ENCODE data around the gene IRAK1BP1.

The IRAK1BP1 gene

GRCh38 chr6:78909391-78909790 lies 42.0 kb downstream of the IRAK1BP1 start:
- H4K20me1 ChIP-seq (ENCODE audit: insufficient read depth), result no peaks in the 10 kb centered on the region
- H2AFZ ChIP-seq (ENCODE audit: low read depth), result no peak overlapping the region
- no peaks in the 10 kb centered on the region for H3K4me1 ChIP-seq (ENCODE audit: low read depth, poor library complexity, severe bottlenecking)
- no peak overlapping the region for H3K27ac ChIP-seq
- H3K36me3 ChIP-seq (ENCODE audit: insufficient read depth), result no peaks in the 10 kb centered on the region
- H3K4me2 ChIP-seq, result no peak overlapping the region
- H3K79me2 ChIP-seq (ENCODE audit: insufficient read depth, low read depth), result no peaks in the 10 kb centered on the region
- no peak for TF ChIP-seq CTCF (conservative IDR thresholded peaks at IDR 0.05; ENCODE audit: low read depth, low read length)
- H3K27me3 ChIP-seq (ENCODE audit: insufficient read depth, low read depth), result no peaks in the 10 kb centered on the region
- H3K9ac ChIP-seq, result no peak overlapping the region
- no peak overlapping the region for H3K4me3 ChIP-seq (IDR thresholded peaks at IDR 0.05; ENCODE audit: insufficient read depth, low read depth, low read length)

- TF ChIP-seq CTCF (conservative IDR thresholded peaks at IDR 0.05; ENCODE audit: low read depth, low read length), result no peak
- Histone ChIP-seq H3K27me3 (ENCODE audit: insufficient read depth, low read depth) (no peaks in the 10 kb centered on the region), H3K27ac (no peak overlapping the region), H3K79me2 (ENCODE audit: insufficient read depth, low read depth) (no peaks in the 10 kb centered on the region), H3K4me3 (IDR thresholded peaks at IDR 0.05; ENCODE audit: insufficient read depth, low read depth, low read length) (no peak overlapping the region), H4K20me1 (ENCODE audit: insufficient read depth) (no peaks in the 10 kb centered on the region), H3K4me2 (no peak overlapping the region), H3K4me1 (ENCODE audit: low read depth, poor library complexity, severe bottlenecking) (no peaks in the 10 kb centered on the region), H3K36me3 (ENCODE audit: insufficient read depth) (no peaks in the 10 kb centered on the region), H3K9ac (no peak overlapping the region), H2AFZ (ENCODE audit: low read depth) (no peak overlapping the region)
Measured at GRCh38 chr6:78910010-78910409, 42.7 kb downstream of the IRAK1BP1 start.

GRCh38 chr6:78910591-78911171 lies 43.3 kb downstream of the IRAK1BP1 start:
- H3K27me3 ChIP-seq (ENCODE audit: insufficient read depth, low read depth), result no peaks in the 10 kb centered on the region
- H3K4me1 ChIP-seq (ENCODE audit: low read depth, poor library complexity, severe bottlenecking), result no peaks in the 10 kb centered on the region
- no peaks in the 10 kb centered on the region for H3K79me2 ChIP-seq (ENCODE audit: insufficient read depth, low read depth)
- H3K27ac ChIP-seq, result no peak overlapping the region
- no peak for TF ChIP-seq CTCF (conservative IDR thresholded peaks at IDR 0.05; ENCODE audit: low read depth, low read length)
- H3K36me3 ChIP-seq (ENCODE audit: insufficient read depth), result no peaks in the 10 kb centered on the region
- H4K20me1 ChIP-seq (ENCODE audit: insufficient read depth), result no peaks in the 10 kb centered on the region
- no peak overlapping the region for H2AFZ ChIP-seq (ENCODE audit: low read depth)
- H3K4me3 ChIP-seq (IDR thresholded peaks at IDR 0.05; ENCODE audit: insufficient read depth, low read depth, low read length), result no peak overlapping the region
- H3K4me2 ChIP-seq, result no peak overlapping the region
- no peak overlapping the region for H3K9ac ChIP-seq

- H3K27ac ChIP-seq, result no peak overlapping the region
- H3K9ac ChIP-seq, result no peak overlapping the region
- no peaks in the 10 kb centered on the region for H3K79me2 ChIP-seq (ENCODE audit: insufficient read depth, low read depth)
- no peaks in the 10 kb centered on the region for H3K36me3 ChIP-seq (ENCODE audit: insufficient read depth)
- H3K27me3 ChIP-seq (ENCODE audit: insufficient read depth, low read depth), result no peaks in the 10 kb centered on the region
- no peak for TF ChIP-seq CTCF (conservative IDR thresholded peaks at IDR 0.05; ENCODE audit: low read depth, low read length)
- no peaks in the 10 kb centered on the region for H3K4me1 ChIP-seq (ENCODE audit: low read depth, poor library complexity, severe bottlenecking)
- no peak overlapping the region for H3K4me2 ChIP-seq
- no peaks in the 10 kb centered on the region for H4K20me1 ChIP-seq (ENCODE audit: insufficient read depth)
- H3K4me3 ChIP-seq (IDR thresholded peaks at IDR 0.05; ENCODE audit: insufficient read depth, low read depth, low read length), result no peak overlapping the region
- H2AFZ ChIP-seq (ENCODE audit: low read depth), result no peak overlapping the region
Measured at GRCh38 chr6:78911218-78911940, 44.0 kb downstream of the IRAK1BP1 start.

All from KMS-11 (cell line).